Measurements from ENCODE around the gene CD6. TPM values are rescaled to one million over a fixed set of nuclear protein-coding genes. Genes with fewer than 3 reads are reported as not detected.

CD6 gene
- total RNA-seq, 1 donor from 2014 or later: not detected

GRCh38 chr11:61001931-61002330, 30.5 kb downstream of the CD6 start:
- Histone ChIP-seq H3K9me3 (ENCODE audit: low read depth) (no peaks in the 10 kb centered on the region), H3K27me3 (peaks cover 77% of the 10 kb centered on the region), H3F3A (ENCODE audit: low read depth) (peaks cover 9% of the 10 kb centered on the region), H3K27ac (no peak overlapping the region), H3K79me2 (ENCODE audit: low read depth) (no peaks in the 10 kb centered on the region), H2AFZ (replicated peaks) (no peak overlapping the region), H3K4me1 (peaks cover 5% of the 10 kb centered on the region), H4K20me1 (ENCODE audit: low read depth) (peaks cover 2% of the 10 kb centered on the region), H3K4me3 (no peak overlapping the region), H3K9ac (no peak overlapping the region), H3K4me2 (no peak overlapping the region), H3K36me3 (no peaks in the 10 kb centered on the region)
- Mint-ChIP-seq H3K27ac (no peak overlapping the region), H3K4me1 (peaks cover 19% of the 10 kb centered on the region), H3K9me3 (no peaks in the 10 kb centered on the region), H3K36me3 (no peaks in the 10 kb centered on the region), H3K4me3 (no peak overlapping the region), H3K27me3 (ENCODE audit: insufficient read depth, low read depth) (peaks cover 13% of the 10 kb centered on the region)
- TF ChIP-seq EZH2phosphoT487 (IDR thresholded peaks at IDR 0.05): no peak
- no peak for TF ChIP-seq EZH2 (IDR thresholded peaks at IDR 0.05)
- no peak for TF ChIP-seq CTCF (IDR thresholded peaks at IDR 0.05)
- no peak for DNase-seq (ENCODE audit: low spot score)

GRCh38 chr11:61002598-61002997, 31.1 kb downstream of the CD6 start:
- Histone ChIP-seq H3K27me3 (peaks cover 84% of the 10 kb centered on the region), H3K9ac (no peak overlapping the region), H3K79me2 (ENCODE audit: low read depth) (no peaks in the 10 kb centered on the region), H3K36me3 (no peaks in the 10 kb centered on the region), H3F3A (ENCODE audit: low read depth) (peaks cover 9% of the 10 kb centered on the region), H2AFZ (replicated peaks) (no peak overlapping the region), H3K4me3 (no peak overlapping the region), H3K9me3 (ENCODE audit: low read depth) (no peaks in the 10 kb centered on the region), H3K27ac (no peak overlapping the region), H3K4me2 (no peak overlapping the region), H4K20me1 (ENCODE audit: low read depth) (peaks cover 7% of the 10 kb centered on the region), H3K4me1 (peaks cover 9% of the 10 kb centered on the region)
- H3K27ac Mint-ChIP-seq: no peak overlapping the region
- no peaks in the 10 kb centered on the region for H3K9me3 Mint-ChIP-seq
- H3K36me3 Mint-ChIP-seq: no peaks in the 10 kb centered on the region
- peaks cover 22% of the 10 kb centered on the region for H3K4me1 Mint-ChIP-seq
- H3K27me3 Mint-ChIP-seq (ENCODE audit: insufficient read depth, low read depth): peaks cover 17% of the 10 kb centered on the region
- TF ChIP-seq EZH2 (IDR thresholded peaks at IDR 0.05): no peak
- no peak for TF ChIP-seq EZH2phosphoT487 (IDR thresholded peaks at IDR 0.05)
- DNase-seq (ENCODE audit: low spot score): no peak
- no peak overlapping the region for H3K4me3 Mint-ChIP-seq

GRCh38 chr11:61004180-61004611, 32.7 kb downstream of the CD6 start:
- Histone ChIP-seq H3K27ac (no peak overlapping the region), H3K27me3 (peaks cover 98% of the 10 kb centered on the region), H3K9ac (no peak overlapping the region), H3K4me2 (no peak overlapping the region), H3K9me3 (ENCODE audit: low read depth) (no peaks in the 10 kb centered on the region), H3F3A (ENCODE audit: low read depth) (peaks cover 9% of the 10 kb centered on the region), H3K79me2 (ENCODE audit: low read depth) (no peaks in the 10 kb centered on the region), H3K4me3 (no peak overlapping the region), H3K36me3 (no peaks in the 10 kb centered on the region), H3K4me1 (peaks cover 20% of the 10 kb centered on the region), H2AFZ (replicated peaks) (no peak overlapping the region), H4K20me1 (ENCODE audit: low read depth) (peaks cover 7% of the 10 kb centered on the region)
- TF ChIP-seq EZH2 (IDR thresholded peaks at IDR 0.05) (no peak), EZH2phosphoT487 (IDR thresholded peaks at IDR 0.05) (no peak), CTCF (IDR thresholded peaks at IDR 0.05) (no peak)
- H3K4me3 Mint-ChIP-seq: peak overlapping the region; percentile 56
- no peaks in the 10 kb centered on the region for H3K36me3 Mint-ChIP-seq
- no peak for DNase-seq (ENCODE audit: low spot score)
- H3K9me3 Mint-ChIP-seq: no peaks in the 10 kb centered on the region
- H3K27ac Mint-ChIP-seq: peak overlapping the region; percentile 85
- peaks cover 27% of the 10 kb centered on the region for H3K27me3 Mint-ChIP-seq (ENCODE audit: insufficient read depth, low read depth)
- peaks cover 26% of the 10 kb centered on the region for H3K4me1 Mint-ChIP-seq

- no peak for DNase-seq (ENCODE audit: low spot score)
- no peaks in the 10 kb centered on the region for H3K36me3 ChIP-seq
- no peak overlapping the region for H3K27ac ChIP-seq
- H3K9ac ChIP-seq: no peak overlapping the region
- no peaks in the 10 kb centered on the region for H3K9me3 ChIP-seq (ENCODE audit: low read depth)
- Mint-ChIP-seq H3K27me3 (ENCODE audit: insufficient read depth, low read depth) (peaks cover 30% of the 10 kb centered on the region), H3K9me3 (no peaks in the 10 kb centered on the region), H3K36me3 (no peaks in the 10 kb centered on the region), H3K27ac (peak overlapping the region; percentile 85), H3K4me1 (peaks cover 26% of the 10 kb centered on the region), H3K4me3 (no peak overlapping the region)
- H3K4me1 ChIP-seq: peaks cover 20% of the 10 kb centered on the region
- H4K20me1 ChIP-seq (ENCODE audit: low read depth): peaks cover 12% of the 10 kb centered on the region
- H3K4me2 ChIP-seq: no peak overlapping the region
- H3K27me3 ChIP-seq: peaks cover 98% of the 10 kb centered on the region
- no peak overlapping the region for H3K4me3 ChIP-seq
- TF ChIP-seq CTCF (IDR thresholded peaks at IDR 0.05) (no peak), EZH2phosphoT487 (IDR thresholded peaks at IDR 0.05) (no peak), EZH2 (IDR thresholded peaks at IDR 0.05) (no peak)
- H3K79me2 ChIP-seq (ENCODE audit: low read depth): no peaks in the 10 kb centered on the region
- peaks cover 9% of the 10 kb centered on the region for H3F3A ChIP-seq (ENCODE audit: low read depth)
- no peak overlapping the region for H2AFZ ChIP-seq (replicated peaks)
Observed at GRCh38 chr11:61004761-61005181, 33.3 kb downstream of the CD6 start.
